GM21825 (cell line): ENCODE data around the gene CAMKK2.
"Not testable (repeated sequence)": the region's sequence is repeated elsewhere in the genome, so short reads cannot be mapped to it uniquely, and the experiment has no call there.

Experiments
- ATAC-seq: cut with Tn5 transposase; IDR thresholded peaks from one replicate; pipeline ENCODE4 v1.9.1; 2021; ENCODE audit warnings: mild to moderate bottlenecking, moderate library complexity; ENCODE audit not compliant: unreplicated experiment

CAMKK2 gene

GRCh38 chr12:121227294-121227693, 69.2 kb downstream of the CAMKK2 start:
- ATAC-seq: peak; percentile 53

- peak; percentile 14 for ATAC-seq
Observed at GRCh38 chr12:121226871-121227270, 69.6 kb downstream of the CAMKK2 start.

GRCh38 chr12:121226399-121226798, 70.1 kb downstream of the CAMKK2 start:
- ATAC-seq: no peak

DNA sequence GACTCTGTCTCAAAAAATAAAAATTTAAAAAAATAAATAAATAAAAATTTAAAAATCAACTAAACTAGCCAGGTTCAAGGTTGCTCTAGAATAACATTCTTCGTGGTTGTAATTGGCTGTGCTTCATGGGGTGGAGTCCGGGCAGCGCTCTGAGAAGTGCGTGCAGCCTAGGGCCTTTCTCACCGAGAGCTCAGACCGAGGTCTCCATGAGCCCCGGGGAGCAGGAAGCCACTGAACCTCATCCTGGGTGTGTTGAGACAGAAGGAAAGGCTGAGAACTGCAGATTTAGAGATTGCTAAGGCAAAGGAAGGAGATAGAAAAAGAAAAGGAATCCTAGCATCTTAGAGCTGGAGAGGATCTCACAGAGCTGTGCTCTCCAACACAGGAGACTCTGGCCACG, 71.9 kb downstream of the CAMKK2 start:
- no peak for ATAC-seq

GRCh38 chr12:121223292-121224285, 72.9 kb downstream of the CAMKK2 start:
- ATAC-seq: no peak

DNA sequence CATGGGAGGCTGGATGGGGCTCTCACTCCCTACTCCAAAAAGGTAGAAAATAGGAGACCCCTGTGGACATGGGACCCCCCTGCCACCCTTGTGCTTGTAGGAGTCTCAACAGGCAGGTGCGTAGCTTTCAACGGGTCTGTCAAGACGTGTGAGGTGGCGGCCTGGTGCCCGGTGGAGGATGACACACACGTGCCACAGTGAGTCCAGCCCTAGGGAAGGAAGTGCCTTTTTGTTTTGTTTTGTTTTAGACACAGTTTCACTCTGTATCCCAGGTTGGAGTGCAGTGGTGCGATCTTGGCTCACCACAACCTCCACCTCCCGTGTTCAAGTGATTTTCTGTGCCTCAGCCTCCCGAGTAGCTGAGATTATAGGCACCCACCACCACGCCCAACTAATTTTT, 73.7 kb downstream of the CAMKK2 start:
- no peak for ATAC-seq

GRCh38 chr12:121219353-121219986, 77.0 kb downstream of the CAMKK2 start:
- ATAC-seq: no peak

DNA sequence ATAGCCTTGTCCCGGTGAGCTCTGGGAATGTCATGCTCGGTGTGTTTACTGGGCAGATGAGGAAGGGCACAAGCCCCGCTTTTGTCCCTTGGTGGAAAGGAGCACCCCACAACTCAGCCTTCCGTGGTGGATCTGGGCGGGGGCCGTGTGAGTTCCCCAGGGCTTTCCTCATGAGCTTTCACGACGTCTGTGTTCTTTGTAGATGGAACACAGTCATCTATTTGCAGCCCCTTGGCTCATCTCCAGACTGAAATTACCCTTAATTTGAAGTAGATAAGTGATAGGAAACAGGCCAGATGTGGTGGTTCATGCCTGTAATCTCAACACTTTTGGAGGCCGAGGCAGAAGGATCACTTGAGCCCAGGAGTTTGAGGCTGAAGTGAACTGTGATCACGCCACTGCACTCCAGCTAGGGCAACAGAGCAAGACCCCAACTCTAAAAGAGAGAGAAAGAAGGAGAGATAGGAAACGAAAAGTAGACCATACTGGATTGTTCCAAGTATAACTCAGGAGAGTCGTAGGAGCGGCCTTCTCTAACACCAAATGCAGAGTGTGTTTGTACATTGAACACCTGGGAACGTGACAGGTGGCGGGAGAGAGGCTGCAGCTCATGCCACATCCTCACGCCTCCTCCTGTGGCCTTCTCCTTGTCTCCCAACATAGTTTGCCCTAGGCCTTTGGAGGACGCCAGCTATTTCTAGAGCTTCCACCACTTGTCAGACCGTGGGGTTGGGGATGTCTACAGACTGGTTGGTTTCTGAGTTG, 77.7 kb downstream of the CAMKK2 start:
- ATAC-seq: no peak

- no peak for ATAC-seq
Observed at GRCh38 chr12:121217761-121218160, 78.7 kb downstream of the CAMKK2 start.

DNA sequence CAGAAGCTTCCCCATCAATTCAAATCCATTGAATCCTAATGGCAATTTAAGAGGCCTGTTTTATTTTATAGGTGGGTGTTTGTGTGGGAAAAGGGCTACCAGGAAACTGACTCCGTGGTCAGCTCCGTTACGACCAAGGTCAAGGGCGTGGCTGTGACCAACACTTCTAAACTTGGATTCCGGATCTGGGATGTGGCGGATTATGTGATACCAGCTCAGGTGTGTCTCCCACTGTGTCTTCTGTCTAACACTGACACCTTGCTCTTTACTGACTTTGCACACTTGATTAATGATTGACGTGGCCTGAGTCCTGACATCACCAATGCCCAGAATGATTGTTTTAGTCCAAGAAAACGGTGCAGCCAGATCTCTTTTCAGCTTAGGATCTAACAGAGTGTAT, 79.4 kb downstream of the CAMKK2 start:
- ATAC-seq: no peak

- no peak for ATAC-seq
Observed at GRCh38 chr12:121216102-121216501, 80.4 kb downstream of the CAMKK2 start.

DNA sequence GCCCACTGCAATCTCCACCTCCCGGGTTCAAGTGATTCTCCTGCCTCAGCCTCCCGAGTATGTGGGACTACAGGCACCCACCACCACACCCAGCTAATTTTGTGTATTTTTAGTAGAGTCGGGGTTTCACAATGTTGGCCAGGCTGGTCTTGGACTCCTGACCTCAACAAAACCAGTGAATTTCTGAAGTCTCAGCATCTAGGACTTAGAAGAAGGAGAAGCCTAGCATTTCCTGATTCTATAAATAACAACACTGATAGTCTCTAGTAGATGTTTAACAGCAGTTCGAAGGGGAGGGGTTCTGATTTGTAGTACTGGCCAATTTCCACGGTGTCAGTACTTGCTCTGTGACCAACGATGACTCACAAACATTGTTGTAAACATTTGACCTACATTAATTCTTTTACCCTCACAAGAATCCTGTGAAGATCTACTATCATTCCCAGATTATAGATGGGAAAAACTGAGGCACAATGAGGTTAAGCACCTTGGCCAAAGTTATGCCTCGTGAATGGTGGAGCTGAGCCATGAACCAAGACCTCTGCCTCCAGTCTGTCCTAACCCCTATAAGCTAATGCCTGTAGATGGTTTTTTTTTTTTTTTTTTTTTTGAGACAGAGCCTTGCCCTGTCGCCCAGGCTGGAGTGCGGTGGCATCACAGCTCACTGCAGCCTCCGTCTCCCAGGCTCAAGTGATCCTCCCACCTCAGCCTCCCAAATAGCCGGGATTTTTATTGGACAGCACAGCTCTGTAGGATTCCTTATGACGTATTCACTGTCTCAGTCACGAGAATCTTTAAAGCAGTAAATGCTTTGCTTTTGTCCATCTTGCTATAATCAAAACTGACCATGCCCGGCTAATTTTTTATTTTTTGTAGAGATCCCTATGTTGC, 81.4 kb downstream of the CAMKK2 start:
- ATAC-seq: no peak

- ATAC-seq: no peak
Observed at GRCh38 chr12:121214166-121214777, 82.2 kb downstream of the CAMKK2 start.

DNA sequence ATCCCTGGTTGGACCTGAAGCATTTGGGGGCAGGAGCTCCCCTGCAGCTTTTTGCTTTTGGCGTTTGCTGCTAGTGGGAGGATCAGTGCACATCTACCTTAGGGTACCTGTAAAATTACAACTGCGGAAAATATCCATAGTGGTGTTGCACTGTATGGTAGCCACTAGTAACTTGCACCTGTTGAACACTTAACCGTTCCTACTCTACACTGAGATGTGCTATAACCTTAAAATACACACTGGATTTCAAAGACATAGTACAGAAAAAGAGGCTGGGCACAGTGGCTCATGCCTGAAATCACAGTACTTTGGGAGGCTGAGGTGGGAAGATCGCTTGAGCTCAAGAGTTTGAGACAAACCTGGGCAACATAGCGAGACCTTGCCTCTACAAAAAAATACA, 83.6 kb downstream of the CAMKK2 start:
- no peak for ATAC-seq

DNA sequence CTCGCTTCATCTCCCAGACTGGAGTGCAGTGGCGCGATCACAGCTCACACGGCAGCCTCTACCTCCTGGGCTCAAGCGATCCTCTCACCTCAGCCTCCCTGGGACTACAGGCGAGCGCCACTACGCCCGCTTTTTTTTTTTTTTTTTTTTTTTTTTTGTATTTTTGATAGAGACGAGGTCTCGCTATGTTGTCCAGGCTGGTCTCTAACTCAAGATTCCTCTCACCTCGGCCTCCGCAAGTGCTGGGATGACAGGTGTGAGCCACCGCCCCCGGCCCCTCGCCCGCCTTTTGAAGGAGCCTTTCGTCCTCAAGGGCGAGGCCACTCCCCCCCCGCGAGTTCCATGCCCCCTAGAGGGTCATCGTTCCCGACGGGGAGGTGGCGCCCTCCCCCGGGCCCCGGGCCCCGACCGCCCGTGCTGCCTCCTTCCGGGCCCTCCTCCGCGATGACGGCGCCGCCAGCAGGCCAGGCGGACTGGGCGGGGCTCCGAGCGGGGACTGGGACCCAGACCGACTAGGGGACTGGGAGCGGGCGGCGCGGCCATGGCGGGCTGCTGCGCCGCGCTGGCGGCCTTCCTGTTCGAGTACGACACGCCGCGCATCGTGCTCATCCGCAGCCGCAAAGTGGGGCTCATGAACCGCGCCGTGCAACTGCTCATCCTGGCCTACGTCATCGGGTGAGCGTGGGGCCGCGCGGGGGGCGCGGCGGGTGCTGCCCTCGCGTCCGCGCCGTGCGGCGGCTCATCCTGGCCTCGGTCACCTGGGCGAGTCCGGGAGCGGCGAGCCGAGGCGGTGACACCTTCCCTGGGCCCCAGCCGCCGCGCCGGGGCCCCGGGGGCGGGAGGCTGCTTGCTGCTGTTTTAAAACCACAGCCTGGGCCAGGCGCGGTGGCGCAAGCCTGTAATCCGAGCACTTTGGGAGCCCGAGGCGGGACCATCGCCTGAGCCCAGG, 86.6 kb downstream of the CAMKK2 start, which contains the start of gene P2RX4:
Gene P2RX4, plus strand, starts transcription at position 506 of the 949 bp plus-strand sequence. Its CDS starts 36 bp downstream, at position 542.
- peak; percentile 84 for ATAC-seq

DNA sequence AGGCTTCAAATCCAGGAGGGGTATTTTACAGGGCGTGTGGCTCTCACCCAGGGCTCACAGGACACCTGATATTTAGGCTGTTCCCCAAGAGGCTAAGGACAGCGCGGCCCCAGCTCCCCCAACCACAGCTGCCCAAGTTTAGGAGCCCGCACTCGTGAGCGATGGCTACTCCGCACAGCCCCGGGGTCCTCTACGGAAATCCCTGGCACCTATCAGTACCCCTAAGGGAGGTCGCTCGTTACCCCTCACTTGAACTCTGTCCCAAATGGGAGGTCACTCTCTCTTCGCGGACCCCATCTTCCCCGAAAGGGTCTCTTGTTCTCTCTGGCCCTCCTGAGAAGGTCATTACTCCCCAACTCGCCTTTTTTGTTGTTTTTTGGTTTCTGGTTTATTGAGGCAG, 87.3 kb downstream of the CAMKK2 start:
- no peak for ATAC-seq

GRCh38 chr12:121208571-121208970, 87.9 kb downstream of the CAMKK2 start:
- ATAC-seq: not testable (repeated sequence)

DNA sequence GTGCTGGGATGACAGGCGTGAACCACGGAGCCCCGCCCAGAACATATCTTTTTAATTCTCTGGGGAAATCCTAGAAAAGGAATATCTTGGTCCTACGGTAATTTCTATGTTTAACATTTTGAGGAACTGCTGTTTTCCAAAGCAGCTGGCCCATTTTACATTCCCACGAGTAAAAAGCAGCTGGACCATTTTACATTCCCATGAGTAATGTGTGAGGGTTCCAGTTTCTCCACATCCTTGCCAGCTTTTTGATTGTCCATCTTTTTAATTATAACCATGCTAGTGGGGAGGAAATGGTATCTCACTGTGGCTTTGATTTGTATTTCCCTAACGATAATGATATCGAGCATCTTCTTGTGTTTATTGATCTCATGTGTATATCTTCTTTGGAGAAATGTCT, 91.0 kb downstream of the CAMKK2 start:
- ATAC-seq: no peak

GRCh38 chr12:121203482-121203881, 93.0 kb downstream of the CAMKK2 start:
- ATAC-seq: no peak
